Esophagus squamous epithelium (tissue), 4 donors: Measurements from ENCODE around the gene ABCG5.

ENCODE experiments used
- POLR2A ChIP-seq, 4 donors: fragments of 450-650 bp; IDR thresholded peaks; one replicate each; pipeline ENCODE4 v1.6.1; 2017; ENCODE audit warnings: antibody characterized with exemption in 4 of 4, mild to moderate bottlenecking in 4 of 4, moderate library complexity in 3 of 4
- TF ChIP-seq, protein P1 (sequence below), 6 experiments: fragments of 450-650 bp in 4 of 6; fragments of 200-600 bp in 2 of 6; sonication (generic) in 2 of 6; IDR thresholded peaks; one replicate each; pipeline ENCODE4 v1.5.1; 2016 to 2019; ENCODE audit warnings: antibody characterized with exemption in 6 of 6, mild to moderate bottlenecking in 4 of 6, moderate library complexity in 4 of 6

- TF ChIP-seq, protein P1, sequence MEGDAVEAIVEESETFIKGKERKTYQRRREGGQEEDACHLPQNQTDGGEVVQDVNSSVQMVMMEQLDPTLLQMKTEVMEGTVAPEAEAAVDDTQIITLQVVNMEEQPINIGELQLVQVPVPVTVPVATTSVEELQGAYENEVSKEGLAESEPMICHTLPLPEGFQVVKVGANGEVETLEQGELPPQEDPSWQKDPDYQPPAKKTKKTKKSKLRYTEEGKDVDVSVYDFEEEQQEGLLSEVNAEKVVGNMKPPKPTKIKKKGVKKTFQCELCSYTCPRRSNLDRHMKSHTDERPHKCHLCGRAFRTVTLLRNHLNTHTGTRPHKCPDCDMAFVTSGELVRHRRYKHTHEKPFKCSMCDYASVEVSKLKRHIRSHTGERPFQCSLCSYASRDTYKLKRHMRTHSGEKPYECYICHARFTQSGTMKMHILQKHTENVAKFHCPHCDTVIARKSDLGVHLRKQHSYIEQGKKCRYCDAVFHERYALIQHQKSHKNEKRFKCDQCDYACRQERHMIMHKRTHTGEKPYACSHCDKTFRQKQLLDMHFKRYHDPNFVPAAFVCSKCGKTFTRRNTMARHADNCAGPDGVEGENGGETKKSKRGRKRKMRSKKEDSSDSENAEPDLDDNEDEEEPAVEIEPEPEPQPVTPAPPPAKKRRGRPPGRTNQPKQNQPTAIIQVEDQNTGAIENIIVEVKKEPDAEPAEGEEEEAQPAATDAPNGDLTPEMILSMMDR (IDR thresholded peaks at IDR 0.05), result no peak
- TF ChIP-seq POLR2A (IDR thresholded peaks at IDR 0.05), result no peak
Observed at GRCh38 chr2:43855292-43855691, 16.7 kb upstream of the ABCG5 start.
